ENCODE measurements around the gene ARHGAP18. TPM values are rescaled to one million over a fixed set of nuclear protein-coding genes. Genes with fewer than 3 reads are reported as not detected.

ARHGAP18 gene
- total RNA-seq, 1 donor from 2014 or later = 10.2 TPM

DNA sequence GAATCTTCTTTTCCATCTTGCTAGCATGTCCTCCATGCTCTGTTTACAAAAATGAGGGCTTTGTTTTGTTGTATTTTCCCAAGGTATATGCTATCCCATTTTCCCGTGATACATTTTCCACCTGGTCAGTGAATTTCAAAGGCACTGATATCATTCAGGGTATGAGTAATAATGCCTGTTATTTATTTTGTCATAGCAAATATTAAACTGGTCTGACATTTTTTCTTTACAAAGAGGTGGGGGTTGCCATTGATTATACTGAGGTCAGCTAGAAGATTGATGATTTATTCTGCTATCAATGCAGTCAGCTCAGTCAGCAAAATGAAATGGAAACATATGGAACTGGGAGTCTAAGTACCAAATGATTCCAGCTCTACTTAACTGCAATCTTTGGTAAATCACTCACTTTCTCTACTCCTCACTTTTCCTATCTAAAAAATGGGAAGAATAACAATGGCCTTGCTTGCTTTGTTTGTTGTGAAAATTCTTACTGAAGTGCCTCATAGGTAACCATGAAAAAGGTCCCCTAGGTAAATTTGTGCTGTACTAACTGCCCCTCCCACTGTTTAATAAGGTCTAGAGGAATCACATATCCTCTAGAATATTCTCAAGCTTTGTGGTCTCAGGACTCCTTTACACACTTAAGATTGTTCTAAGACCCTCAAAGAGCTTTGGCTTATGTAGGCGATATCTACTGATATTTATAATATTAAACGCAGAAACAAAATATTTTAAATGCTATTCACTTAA is 64.0 kb downstream of the ARHGAP18 start:
- DNase-seq (ENCODE audit: low spot score in 2 of 2) (no peak), FAIRE-seq (no peak)

DNA sequence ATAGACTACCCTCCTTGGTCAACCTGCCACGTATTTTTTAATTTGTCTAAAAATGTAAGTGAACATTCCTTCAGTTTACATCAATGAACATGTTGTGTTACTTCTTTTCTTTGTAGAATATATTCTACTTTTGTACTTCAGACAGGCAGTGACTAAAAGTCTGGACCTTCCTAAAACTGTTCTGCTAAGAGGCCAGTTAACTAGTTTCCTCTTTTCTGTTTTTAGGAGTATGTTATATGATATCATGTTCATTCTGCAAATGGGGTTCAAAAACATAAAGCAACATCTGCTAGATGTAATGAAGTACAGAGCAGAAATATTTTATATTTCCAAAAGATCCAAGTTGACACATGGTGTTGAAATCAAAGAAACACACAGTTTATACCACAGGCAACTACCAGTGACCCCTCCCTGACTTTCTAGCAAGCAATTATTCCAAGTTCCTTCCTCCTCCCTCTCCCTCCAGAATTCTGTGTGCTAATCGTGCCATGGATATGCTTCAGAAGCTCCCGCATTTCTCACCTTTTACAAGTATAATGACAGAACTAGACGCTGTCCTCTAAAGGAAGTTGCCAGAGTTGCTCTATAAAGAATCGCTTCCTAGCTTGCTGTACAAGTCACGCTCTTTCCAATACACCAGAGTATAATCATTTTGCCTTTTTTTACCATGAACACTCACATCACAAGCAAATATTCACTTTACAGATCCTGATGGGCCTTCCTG is 64.7 kb downstream of the ARHGAP18 start:
- DNase-seq (ENCODE audit: low spot score in 2 of 2) (no peak), FAIRE-seq (no peak)

DNA sequence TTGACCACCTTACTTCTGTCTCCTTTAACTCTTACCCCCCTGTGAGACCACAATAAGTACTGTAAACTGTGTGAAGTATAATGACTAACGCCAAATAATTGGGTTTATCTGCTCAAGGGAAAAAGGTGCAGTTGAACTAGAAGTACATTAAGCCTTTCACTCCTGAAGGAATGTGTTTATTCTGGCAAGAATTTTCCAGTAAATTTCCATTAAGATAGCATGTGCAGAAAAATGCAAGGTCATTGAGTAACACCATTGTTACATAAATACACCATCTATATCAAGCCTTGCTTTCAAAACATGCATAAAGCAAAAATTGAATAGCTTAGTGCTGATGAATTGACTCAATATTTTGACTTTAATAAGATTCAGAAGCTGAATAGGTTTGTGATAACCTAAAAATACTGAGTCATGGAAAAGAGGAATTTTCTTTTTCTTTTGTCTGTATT is 65.4 kb downstream of the ARHGAP18 start:
- DNase-seq (ENCODE audit: low spot score in 2 of 2) = no peak
- FAIRE-seq = no peak

DNA sequence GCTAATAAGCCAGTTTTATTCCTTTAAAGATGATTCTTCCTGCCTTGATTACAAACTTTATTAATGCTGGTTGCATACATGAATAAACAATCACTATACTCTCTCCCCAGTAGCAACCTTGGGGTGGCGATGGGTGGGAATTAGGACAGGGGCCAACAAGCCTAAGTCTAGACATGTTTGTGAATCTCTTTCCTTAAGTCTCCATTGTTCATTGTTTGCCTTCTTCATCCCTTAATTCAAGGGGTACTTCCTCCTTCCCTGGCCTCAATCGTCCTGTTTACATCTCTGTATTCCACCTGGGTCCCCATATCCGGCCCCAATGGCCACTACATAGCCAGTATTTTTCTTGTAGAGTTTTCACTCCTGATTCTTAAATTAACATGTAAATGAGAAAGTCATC is 66.0 kb downstream of the ARHGAP18 start:
- FAIRE-seq (no peak), DNase-seq (ENCODE audit: low spot score in 2 of 2) (no peak)

DNA sequence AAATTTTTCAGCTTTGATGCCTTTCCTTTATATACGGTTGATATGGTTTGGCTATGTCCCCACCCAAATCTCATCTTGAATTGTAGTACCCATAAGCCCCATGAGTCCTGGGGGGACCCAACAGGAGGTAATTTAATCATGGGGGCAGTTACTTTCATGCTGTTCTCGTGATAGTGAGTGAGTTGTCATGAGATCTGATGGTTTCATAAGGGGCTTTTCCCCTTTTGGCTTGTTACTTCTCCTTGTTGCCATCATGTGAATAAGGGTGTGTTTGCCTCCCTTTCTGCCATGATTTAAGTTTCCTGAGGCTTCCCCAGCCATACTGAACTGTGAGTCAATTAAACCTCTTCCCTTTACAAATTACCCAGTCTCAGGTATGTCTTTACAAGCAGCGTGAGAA is 66.8 kb downstream of the ARHGAP18 start:
- DNase-seq (ENCODE audit: low spot score in 2 of 2) = no peak
- no peak for FAIRE-seq

DNA sequence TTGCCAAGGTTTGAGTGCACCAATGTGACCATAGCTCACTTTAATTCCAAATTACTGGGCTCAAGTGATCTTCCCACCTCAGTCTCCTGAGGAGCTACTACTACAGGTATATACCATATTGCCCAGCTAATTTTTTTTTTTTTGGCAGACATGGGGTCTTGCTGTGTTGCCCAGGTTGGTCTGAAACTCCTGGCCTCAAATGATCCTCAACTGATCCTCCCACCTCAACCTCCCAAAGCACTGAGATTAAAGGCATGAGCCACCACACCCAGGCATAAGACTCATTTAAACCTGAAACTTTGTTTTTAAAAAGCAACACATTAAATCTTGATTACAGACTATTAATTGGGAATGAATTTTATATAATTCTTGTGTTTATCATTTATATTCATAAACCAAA is 67.7 kb downstream of the ARHGAP18 start:
- DNase-seq (ENCODE audit: low spot score in 2 of 2) = no peak
- no peak for FAIRE-seq

DNA sequence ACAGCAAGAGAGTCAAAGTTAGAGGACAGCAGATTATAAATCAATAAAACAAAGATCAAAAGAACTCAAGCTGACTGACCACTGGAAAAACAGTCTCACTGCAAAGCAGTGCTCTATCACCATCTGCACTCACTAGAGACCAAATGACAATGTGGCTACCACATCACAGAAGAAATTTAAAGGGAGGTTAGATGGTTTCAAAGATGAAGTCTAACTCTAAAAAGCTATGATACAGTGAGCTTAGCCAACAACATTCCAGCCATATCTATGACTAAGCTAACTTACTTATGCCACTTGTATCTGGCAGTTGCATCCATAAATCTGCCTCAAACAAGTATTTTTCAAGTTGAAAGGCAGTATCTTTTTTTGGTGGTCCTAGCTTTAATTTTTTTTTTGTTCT is 68.6 kb downstream of the ARHGAP18 start:
- DNase-seq (ENCODE audit: low spot score in 2 of 2) (no peak), FAIRE-seq (no peak)

DNA sequence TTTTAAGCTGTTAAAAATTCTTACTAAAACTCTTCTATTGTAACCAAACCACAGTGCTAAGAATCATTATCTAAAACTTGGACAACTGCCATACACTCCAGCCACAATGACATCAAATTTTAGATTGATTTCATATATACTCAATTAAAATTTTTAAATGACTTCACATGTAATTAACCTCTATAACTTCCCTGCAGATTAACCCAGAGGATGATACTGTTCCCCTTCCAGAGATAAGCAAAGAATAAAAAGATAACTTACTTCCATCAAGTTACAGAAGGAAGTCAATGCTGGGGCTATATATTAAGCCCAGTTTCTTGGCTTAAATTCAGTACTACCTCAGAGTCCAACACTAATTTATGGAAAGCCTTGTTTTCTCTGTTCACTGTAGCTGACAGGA is 71.3 kb downstream of the ARHGAP18 start:
- FAIRE-seq (no peak), DNase-seq (ENCODE audit: low spot score in 2 of 2) (no peak)

DNA sequence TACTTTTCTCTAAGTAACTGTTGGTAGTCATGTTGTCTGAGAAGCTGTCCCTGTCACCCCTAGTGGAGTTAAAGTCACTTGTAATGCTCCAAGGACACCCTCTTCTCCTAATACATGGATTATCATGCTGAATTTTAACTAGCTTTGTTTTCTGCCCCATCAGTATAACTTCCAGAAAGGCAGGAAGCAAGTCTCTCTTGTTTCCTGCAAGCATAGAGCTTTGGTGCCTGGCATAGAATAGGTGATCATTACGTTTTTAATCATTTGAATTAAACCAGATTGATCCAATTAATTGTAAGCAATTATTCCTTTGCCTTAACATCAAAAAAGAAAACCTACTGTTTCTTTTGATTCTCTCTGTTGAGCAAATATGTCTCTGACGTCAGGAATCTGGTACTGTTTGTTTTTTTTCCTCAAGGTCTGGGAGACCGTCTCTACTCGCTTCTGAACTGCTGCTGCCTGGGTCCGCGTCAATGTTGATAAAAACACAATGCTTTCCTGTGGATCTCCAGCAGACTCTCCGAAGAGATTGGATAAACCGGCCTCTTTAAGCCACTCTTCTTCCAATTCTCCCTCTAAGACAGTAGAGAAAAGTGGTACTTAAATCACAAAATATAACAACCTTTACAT is 71.8 kb downstream of the ARHGAP18 start:
- DNase-seq (ENCODE audit: low spot score in 2 of 2) = no peak

DNA sequence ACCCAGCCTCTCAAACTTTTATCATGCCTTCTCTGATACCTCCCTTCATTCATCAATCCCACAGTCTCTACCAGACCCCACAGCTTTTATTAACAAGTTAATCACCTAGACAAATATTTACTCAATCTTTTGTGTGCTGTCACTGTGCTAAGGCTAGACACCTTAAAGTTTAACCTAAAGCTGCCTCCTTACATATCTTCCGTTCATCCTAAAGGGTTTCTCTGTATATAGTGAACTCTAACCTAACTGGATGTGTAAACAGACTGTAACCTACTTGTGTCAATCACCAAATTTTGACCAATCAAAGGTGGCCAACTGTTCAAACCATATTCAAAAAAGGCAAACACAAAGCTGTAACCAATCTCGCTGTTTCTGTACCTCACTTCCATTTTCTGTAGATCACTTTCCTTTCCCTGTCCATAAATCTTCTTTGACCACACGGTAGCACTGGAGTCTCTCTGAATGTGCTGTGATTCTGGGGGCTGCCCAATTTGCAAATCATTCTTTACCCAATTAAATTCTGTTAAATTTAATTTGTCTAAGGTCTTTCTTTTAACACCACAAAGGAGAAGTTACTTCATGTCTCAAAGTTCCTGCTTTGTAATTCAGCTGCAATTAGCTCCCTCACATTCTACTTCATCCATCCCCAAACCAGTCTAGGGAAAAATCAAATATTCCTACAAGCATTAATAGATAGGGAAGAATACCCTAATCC is 72.5 kb downstream of the ARHGAP18 start:
- no peak for FAIRE-seq

More for the DNA sequence above, 71.8 kb downstream of the ARHGAP18 start:
- no peak for FAIRE-seq

DNA sequence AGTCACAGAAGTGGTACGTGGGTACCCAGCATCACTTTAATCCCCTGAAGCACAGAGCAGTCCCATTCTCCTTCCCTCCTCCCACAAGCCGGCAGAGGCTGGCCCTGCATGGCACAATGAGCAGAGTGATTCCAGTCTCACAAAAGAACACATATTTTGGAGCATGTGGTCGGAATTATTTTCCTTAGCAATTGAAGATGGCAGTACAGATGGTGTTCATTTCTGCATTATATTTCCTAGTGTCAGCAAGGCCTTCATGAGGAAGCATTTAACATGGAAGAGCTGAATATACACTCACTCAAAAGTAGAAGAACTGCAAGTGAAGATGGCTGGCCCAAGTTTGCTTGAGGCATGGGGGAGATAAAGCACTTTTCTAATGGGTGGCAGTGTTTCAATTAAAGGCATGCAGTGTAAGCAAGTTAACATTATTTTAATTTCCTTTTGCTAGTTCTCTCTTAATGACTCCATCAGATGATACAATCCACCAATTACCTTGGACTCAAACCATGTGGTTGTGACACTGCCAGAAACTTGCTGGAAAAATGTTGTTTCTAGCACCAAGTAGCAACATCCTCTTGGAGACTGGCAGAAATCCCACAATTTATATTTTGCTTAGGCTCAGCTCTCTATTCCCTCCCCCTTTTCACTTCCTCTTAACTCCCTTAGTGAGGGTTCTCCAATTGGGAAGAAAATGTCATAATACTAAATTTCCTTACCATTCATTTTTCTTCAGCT is 74.4 kb downstream of the ARHGAP18 start:
- DNase-seq (ENCODE audit: low spot score in 2 of 2) (no peak), FAIRE-seq (no peak)

More for the DNA sequence above, 72.5 kb downstream of the ARHGAP18 start:
- no peak for DNase-seq (ENCODE audit: low spot score in 2 of 2)

DNA sequence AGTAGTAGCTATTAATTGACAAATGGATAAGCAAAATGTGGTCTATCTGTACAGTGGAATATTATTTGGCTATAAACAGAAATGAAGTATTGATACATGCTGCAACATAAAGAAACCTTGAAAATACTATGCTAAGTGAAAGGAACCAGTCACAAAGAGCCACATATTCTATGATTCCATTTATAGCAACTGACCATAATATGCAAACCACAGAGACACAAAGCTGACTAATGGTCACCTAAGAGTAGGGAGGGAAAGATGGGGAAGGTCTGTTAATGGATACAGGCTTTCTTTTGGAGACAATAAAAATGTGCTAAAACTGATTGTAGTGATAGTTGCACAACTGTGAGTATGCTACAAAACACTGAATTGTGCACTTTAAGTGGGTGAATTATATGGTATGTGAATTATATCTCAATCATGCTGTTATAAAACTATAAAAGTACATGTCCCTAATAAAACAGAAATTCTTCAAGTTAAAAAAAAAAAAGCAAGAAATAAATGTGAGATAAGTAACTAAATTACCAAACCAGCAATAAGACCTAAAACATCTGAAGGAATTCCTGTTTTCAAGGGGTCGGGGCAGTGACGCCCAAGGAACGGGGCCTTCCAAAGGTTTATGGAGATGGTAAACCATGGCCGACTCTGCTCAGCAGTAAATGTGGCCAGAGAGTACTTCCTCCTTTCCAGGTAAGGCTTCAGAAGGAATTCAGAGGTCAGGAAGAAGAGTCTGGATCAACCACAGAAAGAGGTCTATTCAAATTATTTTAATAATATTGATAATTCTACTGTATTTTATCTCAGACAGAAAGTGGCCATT is 75.4 kb downstream of the ARHGAP18 start:
- DNase-seq (ENCODE audit: low spot score in 2 of 2) = no peak
- FAIRE-seq = no peak

DNA sequence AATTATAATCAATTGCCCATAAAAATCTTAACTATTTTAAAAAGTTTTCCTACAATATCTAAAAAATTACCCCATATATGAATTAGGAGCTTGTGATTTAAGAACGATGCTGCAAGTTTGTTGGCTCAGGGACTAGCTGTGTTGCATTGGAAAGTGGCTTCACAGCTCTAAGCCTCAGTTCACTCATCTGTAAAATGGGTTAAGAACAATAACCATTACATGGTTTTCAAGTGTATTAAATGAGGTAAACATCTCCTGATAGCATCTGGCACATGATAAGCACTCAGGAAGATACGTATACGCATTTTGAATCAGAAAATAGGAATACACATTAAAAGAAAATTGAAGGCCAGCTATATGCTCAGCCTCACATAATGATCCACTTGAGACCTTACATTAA is 76.4 kb downstream of the ARHGAP18 start:
- FAIRE-seq = no peak
- no peak for DNase-seq (ENCODE audit: low spot score in 2 of 2)

DNA sequence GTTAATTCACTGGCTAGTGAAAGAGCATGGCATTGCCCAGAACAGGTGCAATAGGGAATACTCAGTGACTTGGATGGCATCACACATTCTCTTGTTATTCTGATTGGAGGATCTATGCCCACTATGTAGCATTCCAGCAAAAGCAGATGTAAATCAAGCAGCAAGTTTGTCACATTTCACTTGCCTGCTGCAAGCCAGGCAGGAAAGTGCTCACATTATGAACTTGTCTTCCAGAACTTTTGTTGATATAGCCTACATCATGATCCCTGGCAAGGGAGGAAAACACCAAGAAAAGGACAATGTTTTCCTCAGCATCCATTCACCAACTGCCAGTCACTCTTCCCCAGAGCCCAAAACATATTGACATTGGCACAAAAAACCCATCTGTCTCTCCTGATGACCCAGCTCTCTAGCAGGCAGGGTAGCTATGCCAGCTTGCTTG is 77.8 kb downstream of the ARHGAP18 start:
- FAIRE-seq = no peak
- no peak for DNase-seq (ENCODE audit: low spot score in 2 of 2)

DNA sequence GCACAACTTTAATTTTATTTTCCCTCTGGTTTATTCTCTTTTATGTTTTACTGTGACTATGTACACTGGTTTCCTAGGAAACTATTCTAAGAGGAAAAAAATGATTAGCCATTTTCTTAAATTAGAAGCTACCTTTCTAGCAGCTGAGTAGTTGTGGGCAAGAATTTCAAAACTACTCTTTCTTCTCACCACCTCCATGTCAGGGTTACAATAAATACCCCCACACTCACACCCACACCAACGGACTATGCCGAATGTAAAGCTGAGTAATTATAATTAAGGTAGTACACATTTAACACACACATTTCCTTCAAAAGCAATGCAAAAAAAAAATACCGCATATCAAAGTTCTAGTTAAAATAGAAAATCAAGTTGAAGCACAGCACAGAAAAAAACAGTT is 78.9 kb downstream of the ARHGAP18 start:
- DNase-seq (ENCODE audit: low spot score in 2 of 2) = no peak
- FAIRE-seq = no peak

DNA sequence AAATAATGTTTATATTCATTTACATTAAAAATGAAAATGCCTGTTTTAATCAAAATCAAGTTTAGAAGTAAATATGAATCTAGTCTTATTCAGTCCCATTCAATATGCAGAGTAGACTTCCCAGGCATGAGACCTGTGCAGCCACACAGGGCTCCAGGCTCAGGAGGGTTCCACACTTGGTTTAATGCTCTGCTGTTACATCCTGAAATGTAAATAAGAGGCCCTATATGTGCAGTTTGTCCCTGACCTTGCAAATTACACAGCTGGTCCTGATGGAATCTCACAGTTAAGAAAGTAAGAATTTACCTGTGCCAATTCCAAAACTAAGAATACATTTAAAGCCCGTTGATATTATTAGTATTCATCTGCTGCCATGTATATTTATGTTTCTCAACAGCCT is 79.4 kb downstream of the ARHGAP18 start:
- no peak for FAIRE-seq
- no peak for DNase-seq (ENCODE audit: low spot score in 2 of 2)

DNA sequence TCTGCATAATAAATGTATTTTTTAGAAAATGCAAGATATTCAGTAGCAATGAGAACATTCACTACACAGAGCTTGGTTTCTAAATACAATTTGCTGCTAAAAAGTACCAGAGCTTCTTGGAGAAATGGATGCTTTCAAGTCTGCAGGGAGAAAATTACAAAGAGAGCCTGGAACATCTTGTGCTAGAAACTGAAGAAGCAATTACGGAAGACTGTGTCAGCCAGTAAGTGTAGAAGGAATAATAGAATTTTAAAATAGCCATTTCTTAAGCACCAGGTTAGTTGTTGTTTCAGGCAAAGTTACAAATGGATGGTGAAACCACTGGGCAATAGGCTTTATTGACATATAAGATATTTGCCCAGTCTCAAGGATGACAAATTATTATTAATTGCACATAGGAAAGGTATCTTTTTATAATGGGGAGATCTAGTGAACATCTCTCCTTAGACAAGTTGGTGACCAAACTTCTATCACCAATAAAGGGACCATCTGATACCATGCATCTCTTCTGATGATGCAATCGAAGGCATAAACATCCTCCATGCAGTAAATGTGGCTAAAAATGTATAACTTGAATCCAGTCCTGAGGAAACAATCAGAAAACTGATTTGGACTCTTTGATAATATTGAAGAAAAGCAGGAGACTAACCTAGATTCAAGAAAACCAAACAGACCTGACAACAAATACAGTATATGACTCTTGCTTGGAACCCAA is 81.7 kb downstream of the ARHGAP18 start:
- DNase-seq (ENCODE audit: low spot score in 2 of 2) (no peak), FAIRE-seq (no peak)

DNA sequence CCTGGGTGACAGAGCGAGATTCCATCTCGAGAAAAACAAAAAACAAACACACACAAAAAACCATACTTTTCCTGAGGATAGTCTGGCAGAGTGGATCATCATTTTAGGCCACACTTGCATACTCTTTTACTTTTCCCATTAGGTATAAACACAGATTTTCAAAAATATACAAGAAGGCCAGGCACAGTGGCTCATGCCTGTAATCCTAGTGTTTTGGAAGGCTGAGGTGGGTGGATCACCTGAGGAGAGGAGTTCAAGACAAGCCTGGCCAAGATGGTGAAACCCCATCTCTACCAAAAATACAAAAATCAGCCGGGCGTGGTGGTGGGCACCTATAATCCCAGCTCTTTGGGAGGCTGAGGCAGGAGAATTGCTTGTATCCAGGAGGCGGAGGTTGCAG is 85.5 kb downstream of the ARHGAP18 start:
- no peak for FAIRE-seq
- DNase-seq (ENCODE audit: low spot score in 2 of 2) = no peak

All from frontal cortex (tissue), 4 donors.